ENCODE measurements around the gene LEO1.

LEO1 gene

DNA sequence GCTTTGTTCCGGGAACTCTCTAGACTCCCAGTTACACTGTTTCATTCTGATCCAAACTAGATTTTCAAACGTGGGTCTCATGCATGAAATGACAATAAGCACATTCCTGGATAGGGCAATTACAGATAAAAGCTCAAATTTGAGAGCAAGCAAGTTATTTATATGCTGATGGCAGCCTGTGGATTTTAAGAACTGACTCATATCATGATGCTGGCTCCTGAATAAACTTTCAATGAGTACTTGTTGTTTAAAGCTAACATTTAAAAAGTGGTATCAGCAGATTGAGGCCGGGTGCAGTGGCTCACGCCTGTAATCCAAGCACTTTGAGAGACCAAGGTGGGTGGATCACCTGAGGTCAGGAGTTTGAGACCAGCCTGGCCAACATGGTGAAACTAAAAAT is 66.6 kb downstream of the LEO1 start:
- no peaks in the 10 kb centered on the region for H3K4me1 ChIP-seq (ENCODE audit: control insufficient read depth, insufficient read depth, low read length)
- H3K27me3 ChIP-seq (ENCODE audit: control insufficient read depth, insufficient read depth, low read length, poor library complexity, severe bottlenecking) = no peaks in the 10 kb centered on the region
- H3K36me3 ChIP-seq (ENCODE audit: control insufficient read depth, insufficient read depth, low read length) = no peaks in the 10 kb centered on the region
- H3K9me3 ChIP-seq (ENCODE audit: control insufficient read depth, low read length) = no peaks in the 10 kb centered on the region
- 76 to 80% methylated on average over 4 of the region's 4 CpGs for WGBS, 2 experiments
- H3K27ac ChIP-seq (ENCODE audit: insufficient read depth, low read depth, low read length, poor library complexity, severe bottlenecking) = no peak overlapping the region
- no peak overlapping the region for H3K4me3 ChIP-seq (ENCODE audit: insufficient read depth, low read depth, low read length)

DNA sequence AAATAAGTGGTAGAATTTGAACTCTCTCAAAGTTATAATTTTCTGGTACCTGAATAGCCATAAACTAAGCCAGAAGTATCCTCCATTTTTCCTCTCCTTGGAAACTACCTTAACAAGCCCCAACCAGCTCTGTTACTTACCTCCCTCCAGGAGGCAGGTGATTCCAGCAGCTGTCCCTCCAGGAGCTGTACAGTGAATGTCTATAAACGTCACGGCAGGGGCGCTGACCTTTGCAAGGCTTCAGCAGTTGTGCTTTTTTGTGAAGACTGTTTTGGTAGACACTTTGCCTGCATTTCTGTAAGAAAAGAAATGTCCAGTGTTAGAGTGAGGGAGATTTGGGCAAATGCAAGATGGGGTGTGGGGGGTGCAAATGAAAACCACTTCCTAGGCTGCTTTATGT is 67.2 kb downstream of the LEO1 start:
- Histone ChIP-seq H3K36me3 (ENCODE audit: control insufficient read depth, insufficient read depth, low read length) (no peaks in the 10 kb centered on the region), H3K4me3 (ENCODE audit: insufficient read depth, low read depth, low read length) (no peak overlapping the region), H3K9me3 (ENCODE audit: control insufficient read depth, low read length) (no peaks in the 10 kb centered on the region), H3K27ac (ENCODE audit: insufficient read depth, low read depth, low read length, poor library complexity, severe bottlenecking) (no peak overlapping the region), H3K4me1 (ENCODE audit: control insufficient read depth, insufficient read depth, low read length) (no peaks in the 10 kb centered on the region), H3K27me3 (ENCODE audit: control insufficient read depth, insufficient read depth, low read length, poor library complexity, severe bottlenecking) (no peaks in the 10 kb centered on the region)
- WGBS, 2 experiments = 90 to 95% methylated on average over 3 of the region's 3 CpGs

DNA sequence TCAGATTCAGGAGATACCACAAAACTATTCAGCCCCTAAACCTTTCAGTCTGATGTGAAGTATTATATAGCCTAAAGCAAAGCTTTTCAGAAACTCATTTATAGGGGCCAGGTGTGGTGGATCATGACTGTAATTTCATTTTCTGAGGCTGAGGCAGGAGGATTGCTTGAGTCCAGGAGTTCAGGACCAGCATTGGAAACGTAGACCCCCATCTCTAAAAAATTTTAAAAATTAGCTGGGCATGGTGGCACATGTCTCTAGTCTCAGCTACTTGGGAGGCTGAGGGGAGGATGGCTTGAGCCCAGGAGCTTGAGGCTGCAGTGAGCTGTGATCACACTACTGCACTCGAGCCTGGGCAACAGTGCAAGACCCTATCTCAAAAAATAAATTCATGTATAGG is 82.1 kb downstream of the LEO1 start:
- H3K27ac ChIP-seq (ENCODE audit: insufficient read depth, low read depth, low read length, poor library complexity, severe bottlenecking) = no peak overlapping the region
- no peaks in the 10 kb centered on the region for H3K36me3 ChIP-seq (ENCODE audit: control insufficient read depth, insufficient read depth, low read length)
- 85 to 98% methylated on average over 2 of the region's 2 CpGs for WGBS, 2 experiments

DNA sequence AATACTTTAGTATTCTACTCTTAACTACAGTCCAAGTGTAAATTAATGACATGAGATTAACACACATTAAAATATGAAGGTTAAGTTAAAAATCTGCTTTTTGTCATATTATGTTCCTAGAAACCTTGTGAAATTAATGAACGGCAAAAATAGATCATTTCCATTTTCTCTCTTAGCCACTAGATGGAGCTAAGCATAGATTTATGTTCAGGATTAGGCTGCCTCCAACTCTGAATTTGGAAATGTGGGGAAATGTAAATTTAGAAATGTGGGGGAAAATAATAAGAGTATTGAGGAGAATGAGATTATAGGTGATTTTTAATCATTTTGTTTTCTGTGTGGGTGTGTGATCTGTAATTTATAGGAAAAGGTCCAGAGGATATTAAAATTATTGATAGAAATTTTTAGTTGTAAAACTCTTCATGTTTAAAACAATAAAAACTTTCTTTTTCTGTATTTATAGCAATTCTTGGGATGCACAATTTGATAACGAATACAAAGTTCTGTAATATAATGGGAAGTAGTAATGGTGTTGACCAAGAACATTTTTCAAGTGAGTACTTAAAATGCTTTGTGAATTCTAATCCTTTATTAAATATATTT is 82.9 kb downstream of the LEO1 start:
- Histone ChIP-seq H3K36me3 (ENCODE audit: control insufficient read depth, insufficient read depth, low read length) (no peaks in the 10 kb centered on the region), H3K9me3 (ENCODE audit: control insufficient read depth, low read length) (no peaks in the 10 kb centered on the region), H3K4me3 (ENCODE audit: insufficient read depth, low read depth, low read length) (no peak overlapping the region), H3K27me3 (ENCODE audit: control insufficient read depth, insufficient read depth, low read length, poor library complexity, severe bottlenecking) (no peaks in the 10 kb centered on the region), H3K4me1 (ENCODE audit: control insufficient read depth, insufficient read depth, low read length) (peaks cover 11% of the 10 kb centered on the region), H3K27ac (ENCODE audit: insufficient read depth, low read depth, low read length, poor library complexity, severe bottlenecking) (no peak overlapping the region)
- 82 to 90% methylated on average over 2 of the region's 2 CpGs for WGBS, 2 experiments

More for the DNA sequence above, 82.1 kb downstream of the LEO1 start:
- Histone ChIP-seq H3K9me3 (ENCODE audit: control insufficient read depth, low read length) (no peaks in the 10 kb centered on the region), H3K4me3 (ENCODE audit: insufficient read depth, low read depth, low read length) (no peak overlapping the region), H3K27me3 (ENCODE audit: control insufficient read depth, insufficient read depth, low read length, poor library complexity, severe bottlenecking) (no peaks in the 10 kb centered on the region), H3K4me1 (ENCODE audit: control insufficient read depth, insufficient read depth, low read length) (peaks cover 3% of the 10 kb centered on the region)
